Measurements from ENCODE around the gene DLGAP1. TPM values are rescaled to one million over a fixed set of nuclear protein-coding genes. Genes with fewer than 3 reads are reported as not detected.

DLGAP1 gene
- total RNA-seq, 1 experiment from 2014 or later = 0.07 TPM

DNA sequence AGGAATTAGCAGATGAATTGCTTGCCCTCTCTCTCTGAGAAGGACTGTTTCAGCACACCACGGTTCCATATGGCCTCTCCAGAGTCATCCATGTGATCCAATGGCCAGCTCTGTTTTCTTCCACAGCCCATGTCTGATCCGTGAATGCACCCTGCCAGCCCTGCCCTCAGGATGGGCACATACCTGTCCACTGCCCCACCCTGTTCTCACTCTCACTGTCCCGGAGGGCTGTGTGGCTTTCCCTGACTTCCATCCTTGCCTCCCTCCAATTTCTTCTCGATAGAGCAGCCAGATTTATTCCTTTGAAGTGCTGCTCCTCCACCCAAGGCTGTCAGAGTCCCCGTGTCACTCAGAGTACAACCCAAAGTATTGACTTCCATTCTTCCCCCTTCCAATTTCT is 662.0 kb downstream of the DLGAP1 start:
- Histone ChIP-seq H3K4me3 (ENCODE audit: low read depth, low read length) (no peak overlapping the region), H3K36me3 (ENCODE audit: control insufficient read depth, insufficient read depth, low read length) (no peaks in the 10 kb centered on the region), H3K27me3 (replicated peaks; ENCODE audit: control insufficient read depth, insufficient read depth, low read length) (no peaks in the 10 kb centered on the region), H3K4me1 (no peaks in the 10 kb centered on the region), H3K9me3 (no peaks in the 10 kb centered on the region)
- Mint-ChIP-seq H3K4me3 (ENCODE audit: unreplicated experiment) (no peak overlapping the region), H3K27ac (ENCODE audit: unreplicated experiment) (no peak overlapping the region), H3K36me3 (ENCODE audit: insufficient read depth, unreplicated experiment) (no peaks in the 10 kb centered on the region), H3K9me3 (ENCODE audit: unreplicated experiment) (no peaks in the 10 kb centered on the region), H3K4me1 (ENCODE audit: low read depth, unreplicated experiment) (peaks cover 8% of the 10 kb centered on the region), H3K27me3 (ENCODE audit: insufficient read depth, unreplicated experiment) (peaks cover 4% of the 10 kb centered on the region)
- ChIA-PET CTCF (no interaction called here), POLR2A (no interaction called here)
- no peak for DNase-seq
- intact Hi-C loops (cut with micrococcal nuclease; ENCODE audit: unreplicated experiment) = no loop called here
- TF ChIP-seq, protein P1, sequence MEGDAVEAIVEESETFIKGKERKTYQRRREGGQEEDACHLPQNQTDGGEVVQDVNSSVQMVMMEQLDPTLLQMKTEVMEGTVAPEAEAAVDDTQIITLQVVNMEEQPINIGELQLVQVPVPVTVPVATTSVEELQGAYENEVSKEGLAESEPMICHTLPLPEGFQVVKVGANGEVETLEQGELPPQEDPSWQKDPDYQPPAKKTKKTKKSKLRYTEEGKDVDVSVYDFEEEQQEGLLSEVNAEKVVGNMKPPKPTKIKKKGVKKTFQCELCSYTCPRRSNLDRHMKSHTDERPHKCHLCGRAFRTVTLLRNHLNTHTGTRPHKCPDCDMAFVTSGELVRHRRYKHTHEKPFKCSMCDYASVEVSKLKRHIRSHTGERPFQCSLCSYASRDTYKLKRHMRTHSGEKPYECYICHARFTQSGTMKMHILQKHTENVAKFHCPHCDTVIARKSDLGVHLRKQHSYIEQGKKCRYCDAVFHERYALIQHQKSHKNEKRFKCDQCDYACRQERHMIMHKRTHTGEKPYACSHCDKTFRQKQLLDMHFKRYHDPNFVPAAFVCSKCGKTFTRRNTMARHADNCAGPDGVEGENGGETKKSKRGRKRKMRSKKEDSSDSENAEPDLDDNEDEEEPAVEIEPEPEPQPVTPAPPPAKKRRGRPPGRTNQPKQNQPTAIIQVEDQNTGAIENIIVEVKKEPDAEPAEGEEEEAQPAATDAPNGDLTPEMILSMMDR (IDR thresholded peaks at IDR 0.05; ENCODE audit: insufficient read depth in 1 of 2, low read depth in 1 of 2, low read length in 1 of 2, severe bottlenecking in 1 of 2, unreplicated experiment in 1 of 2) = no peak
- BruUV-seq (replicated peaks) = no TSS peak

DNA sequence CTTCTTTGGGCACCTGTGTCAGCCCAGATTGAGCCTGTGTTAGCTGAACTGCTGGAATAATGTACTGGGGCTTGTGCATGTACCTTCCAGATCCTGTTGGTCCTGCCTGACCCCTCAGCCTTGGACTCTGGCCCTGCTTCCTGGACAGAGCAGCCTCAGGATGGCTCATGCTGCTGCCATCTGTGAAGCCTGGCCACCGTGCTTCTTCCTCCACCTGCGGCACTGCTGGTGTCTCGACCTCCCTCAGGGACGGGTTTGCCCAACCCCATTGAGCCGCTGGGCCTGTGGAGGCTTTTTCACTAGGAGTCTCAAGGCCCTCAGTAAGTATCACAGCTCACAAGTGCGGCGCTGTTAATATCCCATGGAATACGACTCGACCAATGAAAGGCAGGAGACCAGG is 662.4 kb downstream of the DLGAP1 start:
- ChIA-PET CTCF (no interaction called here), POLR2A (no interaction called here)
- H3K9me3 ChIP-seq = no peaks in the 10 kb centered on the region
- no peak overlapping the region for H3K4me3 Mint-ChIP-seq (ENCODE audit: unreplicated experiment)
- no peaks in the 10 kb centered on the region for H3K9me3 Mint-ChIP-seq (ENCODE audit: unreplicated experiment)
- H3K4me1 Mint-ChIP-seq (ENCODE audit: low read depth, unreplicated experiment) = peaks cover 5% of the 10 kb centered on the region
- TF ChIP-seq, protein P1 (IDR thresholded peaks at IDR 0.05; ENCODE audit: insufficient read depth in 1 of 2, low read depth in 1 of 2, low read length in 1 of 2, severe bottlenecking in 1 of 2, unreplicated experiment in 1 of 2) = no peak
- no peak for DNase-seq
- intact Hi-C loops (cut with micrococcal nuclease; ENCODE audit: unreplicated experiment) = no loop called here
- H3K27me3 Mint-ChIP-seq (ENCODE audit: insufficient read depth, unreplicated experiment) = peaks cover 4% of the 10 kb centered on the region
- no peak overlapping the region for H3K27ac Mint-ChIP-seq (ENCODE audit: unreplicated experiment)
- no peaks in the 10 kb centered on the region for H3K36me3 Mint-ChIP-seq (ENCODE audit: insufficient read depth, unreplicated experiment)
- H3K4me1 ChIP-seq = no peaks in the 10 kb centered on the region
- no peaks in the 10 kb centered on the region for H3K27me3 ChIP-seq (replicated peaks; ENCODE audit: control insufficient read depth, insufficient read depth, low read length)
- BruUV-seq (replicated peaks) = no TSS peak
- no peaks in the 10 kb centered on the region for H3K36me3 ChIP-seq (ENCODE audit: control insufficient read depth, insufficient read depth, low read length)
- H3K4me3 ChIP-seq (ENCODE audit: low read depth, low read length) = no peak overlapping the region

DNA sequence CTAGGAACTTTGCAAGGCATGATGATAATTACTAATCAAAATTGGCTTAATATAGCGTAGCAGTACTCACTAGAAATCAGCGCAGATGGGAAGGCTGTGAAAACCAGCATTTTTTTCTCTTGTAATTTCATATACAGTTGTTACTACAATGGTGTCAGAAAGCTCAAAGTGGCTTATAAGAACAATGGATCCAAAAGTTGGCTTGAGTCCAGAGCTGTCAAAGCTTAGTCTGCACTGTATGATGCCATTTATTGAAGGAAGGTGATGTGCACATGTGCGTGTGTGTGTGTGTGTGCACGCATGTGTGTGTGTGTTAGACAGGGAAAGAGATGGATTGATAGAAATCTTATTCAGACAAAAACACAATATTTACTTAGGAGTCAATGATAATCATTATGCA is 663.9 kb downstream of the DLGAP1 start:
- TF ChIP-seq, protein P1 (IDR thresholded peaks at IDR 0.05; ENCODE audit: insufficient read depth in 1 of 2, low read depth in 1 of 2, low read length in 1 of 2, severe bottlenecking in 1 of 2, unreplicated experiment in 1 of 2) = no peak
- Histone ChIP-seq H3K4me3 (ENCODE audit: low read depth, low read length) (no peak overlapping the region), H3K4me1 (no peaks in the 10 kb centered on the region), H3K27me3 (replicated peaks; ENCODE audit: control insufficient read depth, insufficient read depth, low read length) (no peaks in the 10 kb centered on the region), H3K9me3 (no peaks in the 10 kb centered on the region), H3K36me3 (ENCODE audit: control insufficient read depth, insufficient read depth, low read length) (no peaks in the 10 kb centered on the region)
- intact Hi-C loops (cut with micrococcal nuclease; ENCODE audit: unreplicated experiment) = no loop called here
- DNase-seq = no peak
- ChIA-PET POLR2A (no interaction called here), CTCF (no interaction called here)
- Mint-ChIP-seq H3K9me3 (ENCODE audit: unreplicated experiment) (no peaks in the 10 kb centered on the region), H3K27ac (ENCODE audit: unreplicated experiment) (no peak overlapping the region), H3K36me3 (ENCODE audit: insufficient read depth, unreplicated experiment) (no peaks in the 10 kb centered on the region), H3K4me3 (ENCODE audit: unreplicated experiment) (no peak overlapping the region), H3K4me1 (ENCODE audit: low read depth, unreplicated experiment) (peaks cover 5% of the 10 kb centered on the region), H3K27me3 (ENCODE audit: insufficient read depth, unreplicated experiment) (peaks cover 4% of the 10 kb centered on the region)
- BruUV-seq (replicated peaks) = no TSS peak

Data from Caco-2 (cell line).